ENCODE results near the gene VIM. TPM values are rescaled to one million over a fixed set of nuclear protein-coding genes. Genes with fewer than 3 reads are reported as not detected.
A peak's percentile ranks its signal among the peaks of the same experiment; 100 is the strongest.

The VIM gene
- total RNA-seq, 1 donor from 2014 or later: 6,230 TPM

- Histone ChIP-seq H3K27ac (peak overlapping the region; percentile 68 to 74), H3K27me3 (no peaks in the 10 kb centered on the region), H3K4me1 (peaks cover 4 to 33% of the 10 kb centered on the region in 2 donors), H3K9me3 (no peaks in the 10 kb centered on the region), H3K36me3 (no peaks in the 10 kb centered on the region), H3K4me3 (peak overlapping the region in 1 of 2 donors; percentile 34)
- intact Hi-C loops (cut with DNase I): no loop called here
- TF ChIP-seq CTCF (IDR thresholded peaks at IDR 0.05): no peak
- no peak for DNase-seq (ENCODE audit: low spot score in 2 of 2)
These were observed 18.7 kb upstream of the VIM start for GRCh38 chr10:17209302-17209701.

- H3K27ac ChIP-seq: peak overlapping the region; percentile 68 to 74
- intact Hi-C loops (cut with DNase I): no loop called here
These were observed 18.2 kb upstream of the VIM start for GRCh38 chr10:17209881-17210280.

DNA sequence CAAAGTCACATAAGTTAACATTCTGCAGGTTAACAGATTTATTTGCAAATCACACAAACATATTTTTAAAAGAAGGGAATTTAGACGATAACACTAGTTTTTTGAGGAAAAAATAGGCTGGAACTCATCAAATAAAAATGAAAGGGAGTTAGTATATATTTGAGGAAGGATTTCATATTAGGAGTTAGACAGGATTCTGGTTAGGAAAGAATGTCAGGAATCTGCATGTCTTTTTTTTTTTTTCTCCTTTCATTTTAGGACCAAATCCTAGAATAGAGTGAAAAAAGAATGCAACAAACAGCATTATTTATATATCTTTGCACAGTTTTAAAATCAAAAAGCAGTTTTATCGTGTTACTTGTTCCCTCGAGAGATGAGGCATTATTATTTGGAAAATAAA lies 17.7 kb upstream of the VIM start:
- Histone ChIP-seq H3K36me3 (no peaks in the 10 kb centered on the region), H3K27ac (peak overlapping the region; percentile 68 to 74), H3K4me3 (peak overlapping the region in 1 of 2 donors; percentile 34), H3K27me3 (no peaks in the 10 kb centered on the region), H3K9me3 (no peaks in the 10 kb centered on the region), H3K4me1 (peaks cover 4 to 41% of the 10 kb centered on the region in 2 donors)
- DNase-seq (ENCODE audit: low spot score in 2 of 2): no peak
- no peak for TF ChIP-seq CTCF (IDR thresholded peaks at IDR 0.05)
- intact Hi-C loops (cut with DNase I): no loop called here

More at GRCh38 chr10:17209881-17210280, 18.2 kb upstream of the VIM start:
- Histone ChIP-seq H3K27me3 (no peaks in the 10 kb centered on the region), H3K9me3 (no peaks in the 10 kb centered on the region), H3K4me1 (peaks cover 4 to 39% of the 10 kb centered on the region in 2 donors), H3K36me3 (no peaks in the 10 kb centered on the region), H3K4me3 (peak overlapping the region in 1 of 2 donors; percentile 34)
- DNase-seq (ENCODE audit: low spot score in 2 of 2): no peak
- TF ChIP-seq CTCF (IDR thresholded peaks at IDR 0.05): no peak

- H3K4me1 ChIP-seq: peaks cover 10 to 56% of the 10 kb centered on the region in 2 donors
- no peaks in the 10 kb centered on the region for H3K27me3 ChIP-seq
- DNase-seq (ENCODE audit: low spot score in 2 of 2): no peak
- H3K27ac ChIP-seq: peak overlapping the region; percentile 89 to 93
- TF ChIP-seq CTCF (IDR thresholded peaks at IDR 0.05): no peak
- H3K9me3 ChIP-seq: no peaks in the 10 kb centered on the region
- intact Hi-C loops (cut with DNase I): no loop called here
- H3K4me3 ChIP-seq: no peak overlapping the region
- H3K36me3 ChIP-seq: no peaks in the 10 kb centered on the region
These were observed 15.2 kb upstream of the VIM start for GRCh38 chr10:17212802-17213221.

DNA sequence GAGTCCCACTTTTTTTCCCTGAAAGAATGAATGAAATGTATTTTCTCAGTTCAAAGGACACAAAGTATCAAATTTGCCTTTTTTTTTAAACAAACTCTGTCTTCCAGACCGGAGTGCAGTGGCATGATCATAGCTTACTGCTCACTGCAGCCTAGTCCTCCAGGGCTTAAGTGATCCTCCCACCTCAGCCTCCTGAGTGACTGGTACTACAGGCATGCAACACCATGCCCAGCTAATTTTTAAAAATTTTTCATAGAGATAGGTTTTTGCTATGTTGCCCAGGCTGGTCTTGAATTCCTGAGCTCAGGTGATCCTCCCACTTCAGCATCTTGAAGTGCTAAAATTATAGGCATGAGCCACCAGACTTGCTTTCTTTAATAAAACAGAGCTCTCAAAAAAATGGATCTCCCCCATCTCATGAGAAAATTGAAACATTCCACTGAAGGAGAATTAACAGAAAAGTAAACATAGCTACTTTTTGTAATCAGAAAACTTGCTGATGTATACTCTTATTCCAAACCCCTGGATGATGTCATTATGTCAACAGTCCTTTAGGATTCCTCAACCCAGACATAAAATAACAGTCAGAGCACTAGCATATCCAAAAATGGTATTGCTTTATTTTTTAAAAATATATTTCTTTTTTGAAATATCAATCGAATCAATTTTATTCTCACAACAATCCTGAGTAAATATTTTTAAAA lies 14.2 kb upstream of the VIM start:
- H3K36me3 ChIP-seq: no peaks in the 10 kb centered on the region
- TF ChIP-seq CTCF (IDR thresholded peaks at IDR 0.05): no peak
- H3K27me3 ChIP-seq: no peaks in the 10 kb centered on the region
- H3K9me3 ChIP-seq: no peaks in the 10 kb centered on the region
- H3K4me3 ChIP-seq: no peak overlapping the region
- intact Hi-C loops (cut with DNase I): loop anchor here (2.0 kb wide), 2 partner anchors 13 to 15 kb away; partner anchors contain the start of genes TRDMT1 and VIM
- peaks cover 6 to 52% of the 10 kb centered on the region in 2 donors for H3K4me1 ChIP-seq
- no peak for DNase-seq (ENCODE audit: low spot score in 2 of 2)
- H3K27ac ChIP-seq: peak overlapping the region; percentile 89 to 93

Data from ascending aorta (tissue), 2 donors.